ENCODE data around the gene YKT6. TPM values are rescaled to one million over a fixed set of nuclear protein-coding genes. Genes with fewer than 3 reads are reported as not detected.

YKT6 gene
- total RNA-seq, 1 experiment from 2014 or later: 146 TPM

- no peak for TF ChIP-seq CTCF (IDR thresholded peaks at IDR 0.05; ENCODE audit: unreplicated experiment)
- intact Hi-C loops (cut with micrococcal nuclease; ENCODE audit: unreplicated experiment): no loop called here
- H3K4me1 Mint-ChIP-seq (ENCODE audit: low read depth, unreplicated experiment): peaks cover 14% of the 10 kb centered on the region
- CTCF ChIA-PET: interaction anchor here (0.9 kb wide), 1 partner anchor 13 kb away, joined by 5 read pairs; no protein-coding TSS in a partner anchor
- no peak overlapping the region for H3K4me3 Mint-ChIP-seq (ENCODE audit: low read depth, unreplicated experiment)
- BruUV-seq (replicated peaks): no TSS peak
- H3K9me3 Mint-ChIP-seq (ENCODE audit: low read depth, unreplicated experiment): no peaks in the 10 kb centered on the region
- H3K27me3 Mint-ChIP-seq (ENCODE audit: unreplicated experiment): peaks cover 84% of the 10 kb centered on the region
- no peak overlapping the region for H3K27ac Mint-ChIP-seq (ENCODE audit: unreplicated experiment)
- no peaks in the 10 kb centered on the region for H3K36me3 Mint-ChIP-seq (ENCODE audit: insufficient read depth, unreplicated experiment)
- DNase-seq: no peak
These were observed 17.4 kb upstream of the YKT6 start for GRCh38 chr7:44183386-44183785.

DNA sequence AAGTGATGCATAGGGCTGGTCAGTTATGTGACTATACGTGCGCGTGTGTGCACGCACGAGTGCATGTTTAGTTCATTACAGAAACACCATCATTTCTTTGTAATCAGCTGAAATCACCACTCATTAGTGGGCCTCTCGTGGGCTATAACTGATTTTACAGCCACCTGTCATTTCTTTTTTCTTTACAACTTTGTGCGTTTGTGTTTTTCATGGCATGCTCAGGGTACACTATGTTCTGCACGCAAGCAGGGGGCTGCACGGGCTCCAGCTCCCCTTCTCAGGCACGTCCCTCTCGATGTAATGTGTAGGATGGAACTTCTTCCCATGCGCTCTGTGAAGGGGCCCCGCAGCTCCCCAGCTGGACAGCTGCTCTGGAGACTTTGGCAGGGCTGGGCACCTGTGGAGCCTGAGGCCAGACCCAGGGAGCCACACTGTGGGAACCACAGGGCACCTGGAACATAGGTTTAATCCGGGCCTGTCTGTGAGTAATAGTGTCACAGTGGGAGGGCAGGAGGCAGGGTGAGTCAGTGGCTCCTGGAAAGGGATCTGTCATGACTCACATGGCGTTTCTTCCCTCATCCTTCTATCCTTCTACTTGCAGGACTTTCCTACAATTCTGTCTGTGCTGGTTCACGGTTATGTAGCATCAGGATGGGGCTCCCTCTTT, 16.4 kb upstream of the YKT6 start:
- TF ChIP-seq CTCF (IDR thresholded peaks at IDR 0.05; ENCODE audit: unreplicated experiment): no peak
- H3K9me3 Mint-ChIP-seq (ENCODE audit: low read depth, unreplicated experiment): no peaks in the 10 kb centered on the region
- no peaks in the 10 kb centered on the region for H3K36me3 Mint-ChIP-seq (ENCODE audit: insufficient read depth, unreplicated experiment)
- intact Hi-C loops (cut with micrococcal nuclease; ENCODE audit: unreplicated experiment): no loop called here
- peaks cover 79% of the 10 kb centered on the region for H3K27me3 Mint-ChIP-seq (ENCODE audit: unreplicated experiment)
- H3K27ac Mint-ChIP-seq (ENCODE audit: unreplicated experiment): peak overlapping the region; percentile 2
- CTCF ChIA-PET: no interaction called here
- no peak overlapping the region for H3K4me3 Mint-ChIP-seq (ENCODE audit: low read depth, unreplicated experiment)
- H3K4me1 Mint-ChIP-seq (ENCODE audit: low read depth, unreplicated experiment): peaks cover 14% of the 10 kb centered on the region
- no TSS peak for BruUV-seq (replicated peaks)
- DNase-seq: peak; percentile 64

DNA sequence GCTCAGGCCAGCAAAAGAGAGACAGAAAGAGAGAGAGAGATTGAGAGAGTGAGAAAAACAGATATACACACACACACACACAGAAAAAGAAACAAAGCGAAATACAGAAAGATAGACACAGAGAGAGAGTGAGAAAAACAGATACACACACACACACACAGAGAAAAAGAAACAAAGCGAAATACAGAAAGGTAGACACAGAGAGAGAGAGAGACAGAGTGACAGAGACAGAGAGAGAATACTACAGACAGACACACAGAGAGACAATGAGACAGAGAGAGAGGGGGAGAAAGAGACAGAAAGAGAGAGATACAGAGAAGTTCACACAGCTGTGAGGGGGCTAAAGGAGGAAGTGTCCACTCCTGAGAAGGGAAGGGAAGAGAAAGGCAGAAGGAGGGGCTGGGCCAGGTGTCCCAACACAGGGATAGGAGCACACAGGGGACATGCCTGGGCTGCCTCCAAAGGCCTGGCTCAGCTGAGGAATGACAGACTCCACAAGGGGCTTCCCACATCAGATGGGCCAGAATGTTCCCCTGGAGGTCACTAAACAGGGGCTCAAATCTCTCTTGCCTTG, 15.8 kb upstream of the YKT6 start:
- Mint-ChIP-seq H3K36me3 (ENCODE audit: insufficient read depth, unreplicated experiment) (no peaks in the 10 kb centered on the region), H3K27ac (ENCODE audit: unreplicated experiment) (peak overlapping the region; percentile 2), H3K9me3 (ENCODE audit: low read depth, unreplicated experiment) (no peaks in the 10 kb centered on the region), H3K4me3 (ENCODE audit: low read depth, unreplicated experiment) (no peak overlapping the region), H3K27me3 (ENCODE audit: unreplicated experiment) (peaks cover 73% of the 10 kb centered on the region), H3K4me1 (ENCODE audit: low read depth, unreplicated experiment) (peaks cover 14% of the 10 kb centered on the region)
- CTCF ChIA-PET: interaction anchor here (0.6 kb wide), 1 partner anchor 50 kb away, joined by 3 read pairs; no protein-coding TSS in a partner anchor
- BruUV-seq (replicated peaks): no TSS peak
- no peak for DNase-seq
- no peak for TF ChIP-seq CTCF (IDR thresholded peaks at IDR 0.05; ENCODE audit: unreplicated experiment)
- intact Hi-C loops (cut with micrococcal nuclease; ENCODE audit: unreplicated experiment): no loop called here

GRCh38 chr7:44185729-44186128, 15.0 kb upstream of the YKT6 start:
- Mint-ChIP-seq H3K27ac (ENCODE audit: unreplicated experiment) (no peak overlapping the region), H3K4me3 (ENCODE audit: low read depth, unreplicated experiment) (no peak overlapping the region), H3K36me3 (ENCODE audit: insufficient read depth, unreplicated experiment) (no peaks in the 10 kb centered on the region), H3K9me3 (ENCODE audit: low read depth, unreplicated experiment) (no peaks in the 10 kb centered on the region), H3K4me1 (ENCODE audit: low read depth, unreplicated experiment) (peaks cover 14% of the 10 kb centered on the region), H3K27me3 (ENCODE audit: unreplicated experiment) (peaks cover 77% of the 10 kb centered on the region)
- DNase-seq: no peak
- BruUV-seq (replicated peaks): no TSS peak
- intact Hi-C loops (cut with micrococcal nuclease; ENCODE audit: unreplicated experiment): no loop called here
- TF ChIP-seq CTCF (IDR thresholded peaks at IDR 0.05; ENCODE audit: unreplicated experiment): no peak
- CTCF ChIA-PET: no interaction called here
